HG02610 (cell line): ENCODE data around the gene CISTR.
"Not testable (repeated sequence)": the region's sequence is repeated elsewhere in the genome, so short reads cannot be mapped to it uniquely, and the experiment has no call there.

ENCODE experiments used
- ATAC-seq: cut with Tn5 transposase; IDR thresholded peaks from one replicate; pipeline ENCODE4 v1.9.1; 2021; ENCODE audit warnings: mild to moderate bottlenecking, moderate library complexity; ENCODE audit not compliant: unreplicated experiment

CISTR gene

DNA sequence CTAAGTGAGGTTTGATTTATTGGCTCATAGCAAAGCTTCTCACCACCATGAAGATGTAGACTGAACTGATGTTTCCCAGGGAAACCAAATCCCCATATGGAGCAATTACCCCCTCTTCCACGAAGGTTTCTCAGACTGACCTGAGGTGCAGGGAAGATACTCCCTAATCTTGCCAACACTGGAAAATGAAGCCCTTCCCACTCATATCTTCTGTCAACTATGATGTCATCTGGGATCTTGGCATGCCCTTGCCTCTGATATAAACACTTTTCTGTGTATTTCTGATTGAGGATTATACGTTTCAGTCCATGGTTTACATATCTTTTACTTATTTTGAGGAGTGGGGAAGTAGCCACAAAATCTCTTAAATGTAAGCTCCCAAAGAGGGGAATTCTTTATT is 14.1 kb upstream of the CISTR start:
- no peak for ATAC-seq

DNA sequence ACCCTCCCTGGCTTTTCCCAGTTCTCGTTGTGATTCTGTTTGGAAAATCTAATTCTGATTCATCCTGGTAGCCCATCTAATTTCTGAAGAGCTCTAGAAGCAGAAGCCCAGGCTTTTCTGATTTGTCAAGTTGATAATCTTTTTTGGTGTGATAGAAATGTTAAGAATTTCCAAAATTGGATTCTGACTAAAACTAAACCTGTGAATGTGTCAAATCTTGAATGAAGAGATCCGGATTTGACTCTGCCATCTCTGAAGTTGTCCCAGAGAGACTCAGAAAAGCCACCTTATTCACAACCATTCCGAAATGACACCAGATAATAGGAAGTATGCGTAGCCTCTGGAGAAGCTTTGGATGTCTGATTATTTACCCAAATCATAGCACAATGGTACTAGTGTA is 12.8 kb upstream of the CISTR start:
- ATAC-seq, result no peak

DNA sequence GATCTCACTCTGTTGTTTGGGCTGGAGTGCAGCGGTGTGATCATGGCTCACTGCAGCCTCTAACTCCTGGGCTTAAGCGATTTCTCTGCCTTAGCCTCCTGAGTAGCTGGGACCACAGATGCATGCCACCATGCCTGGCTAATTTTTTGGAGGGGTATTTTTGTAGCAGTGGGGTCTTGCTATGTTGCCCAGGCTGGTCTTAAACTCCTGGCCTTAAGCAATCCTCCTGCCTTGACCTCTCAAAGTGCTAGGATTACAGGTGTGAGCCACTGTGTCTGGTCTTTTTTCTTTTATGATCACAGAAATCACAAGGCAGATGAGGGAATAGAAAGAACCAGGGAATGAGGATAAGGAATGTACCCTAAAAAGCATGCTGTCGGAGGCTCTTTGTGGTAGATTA is 11.0 kb upstream of the CISTR start:
- ATAC-seq, result not testable (repeated sequence)

DNA sequence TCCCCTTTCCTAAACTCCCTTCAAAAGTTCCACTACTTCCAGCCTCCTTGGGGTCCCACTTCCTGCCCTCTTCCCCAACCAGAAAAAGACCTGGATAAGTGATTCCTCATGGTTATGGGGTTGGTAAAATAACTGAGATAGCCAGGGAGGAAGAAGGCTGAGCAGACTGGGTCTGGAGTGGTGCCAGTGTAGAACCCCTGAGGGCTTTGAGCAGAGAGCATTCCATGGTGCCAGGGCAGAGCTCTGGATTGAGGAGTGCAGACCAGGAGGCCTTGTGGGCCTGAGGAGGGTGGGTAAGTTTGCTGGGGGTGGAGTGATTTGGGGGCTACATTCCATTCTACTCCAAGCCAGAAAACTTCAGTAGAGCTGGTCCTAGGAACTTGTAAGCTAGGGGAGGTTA is 9.5 kb upstream of the CISTR start:
- no peak for ATAC-seq

DNA sequence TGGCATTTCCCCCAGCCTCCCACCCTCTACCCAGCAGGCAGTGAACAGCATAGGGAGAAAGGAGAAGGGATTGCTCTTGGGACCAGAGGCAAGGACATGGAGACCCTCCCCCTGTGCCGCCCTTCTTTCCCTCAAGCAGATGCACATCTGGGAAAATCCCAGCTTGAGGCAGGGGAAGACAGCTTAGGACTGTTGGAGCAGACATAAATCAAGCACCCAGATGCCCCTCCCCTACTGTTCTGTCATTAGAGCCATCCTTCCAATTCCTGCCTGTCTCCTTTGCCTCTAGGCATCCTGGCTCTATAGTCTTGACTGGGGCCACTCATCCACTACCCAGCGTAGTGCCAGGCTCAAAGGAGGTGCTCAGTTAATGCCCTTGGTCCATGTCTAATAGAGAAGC is 7.5 kb upstream of the CISTR start:
- ATAC-seq, result no peak

DNA sequence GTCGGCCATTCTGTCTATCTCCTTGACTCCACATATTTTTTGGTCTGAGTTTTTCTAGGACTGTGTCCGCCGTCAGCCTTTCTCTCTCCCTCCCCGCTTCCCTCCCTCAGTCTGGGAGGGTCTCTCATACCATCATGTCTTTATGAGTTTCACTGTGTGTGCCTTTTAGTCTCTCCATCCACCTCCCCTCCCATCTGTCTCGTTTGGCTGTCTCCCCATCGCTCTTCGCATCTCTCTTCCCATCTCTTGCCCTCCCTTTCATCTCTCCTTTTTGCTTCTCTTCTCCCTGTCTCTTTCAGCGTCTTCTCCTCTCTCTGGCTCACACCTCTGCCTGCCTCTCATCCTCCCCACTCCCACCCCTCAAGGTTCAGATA is 6.9 kb upstream of the CISTR start:
- ATAC-seq, result no peak

DNA sequence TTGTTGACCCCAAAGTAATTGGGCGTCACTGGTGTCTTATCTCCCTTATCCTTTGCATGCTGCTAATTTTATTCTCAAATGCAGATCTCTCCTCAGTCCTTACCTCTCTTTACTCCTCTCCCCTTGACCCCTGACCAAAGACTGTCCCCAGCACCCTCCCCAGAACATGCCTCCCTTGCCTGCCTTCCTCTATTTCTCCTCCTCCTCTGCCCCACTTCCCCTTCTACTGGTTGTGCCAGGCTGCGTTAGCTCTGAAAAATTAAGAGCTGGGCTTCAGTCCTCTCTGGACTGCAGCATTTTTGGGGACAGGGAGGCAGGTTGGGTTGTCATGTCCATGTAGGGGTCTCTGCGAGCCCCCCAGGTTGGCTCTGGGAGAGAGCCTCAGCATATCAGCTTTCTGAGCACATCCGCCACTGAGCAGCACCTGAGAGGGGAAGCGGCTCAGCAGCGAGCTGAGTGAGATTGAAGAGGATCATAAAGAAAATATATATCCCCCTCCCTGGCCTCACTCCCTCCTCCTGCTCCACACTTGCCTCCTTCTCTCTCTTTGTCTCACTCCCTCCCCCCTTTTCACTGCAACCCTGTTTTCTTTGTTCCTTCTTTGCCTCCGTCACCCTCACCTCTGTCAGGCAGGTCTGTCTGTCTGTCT is 6.4 kb upstream of the CISTR start:
- no peak for ATAC-seq

DNA sequence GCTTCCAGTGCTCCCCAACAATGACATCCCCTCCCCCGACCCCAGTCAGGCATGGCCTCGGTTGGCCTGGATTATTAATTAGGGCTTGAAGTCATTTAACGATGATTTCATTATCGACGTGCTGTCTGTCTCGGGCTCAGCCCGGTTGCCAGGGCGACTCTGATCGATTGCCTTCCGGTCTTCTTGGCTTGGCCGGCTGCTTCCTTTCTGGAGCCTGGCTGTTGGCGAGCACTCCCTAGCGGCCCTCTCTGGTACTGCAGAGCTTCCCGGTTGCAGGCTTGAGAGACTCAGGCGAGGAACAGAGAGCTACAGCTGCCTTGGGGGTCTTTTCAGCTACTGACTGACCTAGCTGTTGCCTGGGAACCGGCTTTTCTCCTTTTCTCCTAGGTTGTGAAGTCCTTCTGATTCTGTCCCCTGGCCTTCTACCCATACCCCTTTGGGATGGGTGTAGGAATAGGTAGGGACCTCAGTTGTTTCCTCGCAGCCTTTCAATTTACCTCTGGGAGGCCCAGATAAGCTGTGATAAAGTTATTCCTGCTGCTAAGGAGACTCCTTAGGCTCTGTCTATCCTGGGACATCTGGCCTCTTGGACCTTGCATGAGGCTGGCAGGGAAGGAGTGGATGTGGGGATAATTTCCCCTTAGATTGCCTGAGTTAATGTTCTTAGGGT is 5.5 kb upstream of the CISTR start:
- peak; percentile 57 for ATAC-seq

DNA sequence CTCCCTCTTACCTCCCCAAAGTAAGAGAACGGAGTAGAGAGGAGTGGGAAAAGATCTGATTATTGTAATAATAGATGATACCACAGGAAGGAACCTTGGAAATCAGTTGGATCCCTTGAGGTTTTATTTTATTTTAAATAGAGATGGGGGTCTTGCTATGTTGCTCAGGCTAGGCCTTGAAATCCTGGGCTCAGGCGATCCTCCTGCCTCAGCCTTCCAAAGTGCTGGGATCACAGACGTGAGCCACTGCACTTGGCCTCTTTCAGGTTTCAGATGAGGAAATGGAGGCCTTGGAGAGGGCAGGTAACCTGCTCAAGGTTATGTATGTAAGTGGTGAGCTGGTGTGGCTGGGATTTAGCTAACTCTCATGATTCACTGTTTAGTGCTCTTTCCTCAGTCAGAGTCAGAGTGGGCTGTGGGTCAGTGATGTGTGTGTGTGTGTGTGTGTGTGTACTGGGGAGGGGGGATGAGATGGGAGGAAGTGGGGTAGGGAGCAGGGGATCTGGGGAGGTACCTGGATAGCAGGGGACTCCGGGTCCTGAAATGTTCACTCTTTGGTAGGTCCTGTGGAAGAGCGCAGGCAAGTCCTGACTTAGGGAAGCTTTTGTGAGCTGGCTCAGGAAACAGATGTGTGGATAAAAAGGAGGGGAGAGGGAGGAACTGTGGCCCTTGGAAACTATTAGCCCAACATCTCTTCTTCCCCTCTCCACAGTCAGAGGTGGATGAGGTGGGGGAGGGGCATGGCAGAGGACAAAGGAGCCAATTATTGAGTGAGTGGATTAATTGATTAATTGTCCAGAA is 4.7 kb upstream of the CISTR start:
- no peak for ATAC-seq

DNA sequence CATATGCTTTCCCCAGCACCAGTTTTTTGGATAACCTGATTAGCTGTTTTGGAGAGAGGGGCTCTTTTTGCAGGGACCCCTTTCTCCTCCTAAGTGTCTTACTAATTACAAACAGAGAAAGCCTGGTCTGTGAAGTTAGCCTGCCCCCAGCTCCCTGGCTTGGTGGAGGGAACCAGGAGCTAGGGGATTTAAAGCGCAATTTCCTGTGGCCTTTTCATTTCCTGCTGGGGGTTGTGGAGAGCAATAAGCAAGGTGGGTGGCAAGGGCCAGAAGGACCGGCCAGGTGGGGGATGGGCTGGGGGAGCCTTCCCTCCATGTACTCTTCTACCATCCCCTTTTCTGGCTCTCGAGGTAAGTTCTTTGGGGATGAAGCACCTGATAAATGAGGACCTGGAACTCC is 4.1 kb upstream of the CISTR start:
- ATAC-seq, result no peak

DNA sequence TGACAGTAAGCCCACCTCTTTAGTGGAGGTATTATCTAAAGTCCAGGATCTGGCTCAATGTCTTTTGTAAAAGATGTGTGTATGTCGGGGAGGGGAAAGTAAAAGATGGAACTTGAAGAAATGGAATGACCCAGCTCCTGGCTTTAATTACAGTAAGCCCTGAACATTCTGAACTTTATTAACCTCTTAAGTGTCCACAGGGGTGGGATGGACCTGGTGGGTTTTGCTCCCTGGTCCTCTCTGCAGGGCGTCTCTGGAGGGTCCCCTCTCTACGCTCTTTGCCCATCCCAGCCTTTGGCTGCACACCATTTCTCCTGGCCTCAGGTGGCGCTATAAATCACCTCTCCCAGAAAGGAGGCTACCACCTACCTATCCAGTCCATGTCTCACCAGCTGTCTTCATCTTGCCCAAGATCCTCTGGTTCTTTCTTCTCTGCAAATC is 3.7 kb upstream of the CISTR start:
- no peak for ATAC-seq

DNA sequence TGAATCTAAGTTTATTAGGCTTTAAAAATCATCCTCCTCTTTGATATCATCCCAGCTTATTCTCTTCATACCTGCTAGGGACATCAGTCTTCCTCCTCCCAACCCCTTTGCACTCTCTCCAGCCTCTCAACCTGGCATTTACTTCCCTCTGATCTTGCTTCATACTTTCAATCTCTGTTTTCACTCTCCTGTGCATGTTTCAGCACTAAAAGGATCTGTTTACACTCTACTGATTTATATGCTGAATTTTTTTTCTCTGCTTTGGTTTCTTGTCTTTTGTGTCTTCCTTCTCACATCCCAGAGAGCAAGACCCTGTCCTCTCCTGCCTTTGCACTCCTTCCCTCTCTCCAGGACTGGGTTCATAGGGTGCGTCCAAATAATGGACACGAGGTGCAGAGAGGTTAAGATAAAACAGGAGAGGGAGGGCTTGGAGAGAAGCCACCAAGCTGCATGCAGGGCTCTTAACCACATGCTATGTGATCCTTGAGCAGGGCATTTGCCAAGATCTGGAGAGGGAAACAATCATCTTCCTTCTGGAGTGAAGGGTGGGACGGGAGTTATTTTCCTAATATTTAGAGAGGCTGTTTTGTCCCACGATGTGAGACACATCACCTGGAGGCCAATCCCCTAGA is 3.0 kb upstream of the CISTR start:
- ATAC-seq, result no peak

DNA sequence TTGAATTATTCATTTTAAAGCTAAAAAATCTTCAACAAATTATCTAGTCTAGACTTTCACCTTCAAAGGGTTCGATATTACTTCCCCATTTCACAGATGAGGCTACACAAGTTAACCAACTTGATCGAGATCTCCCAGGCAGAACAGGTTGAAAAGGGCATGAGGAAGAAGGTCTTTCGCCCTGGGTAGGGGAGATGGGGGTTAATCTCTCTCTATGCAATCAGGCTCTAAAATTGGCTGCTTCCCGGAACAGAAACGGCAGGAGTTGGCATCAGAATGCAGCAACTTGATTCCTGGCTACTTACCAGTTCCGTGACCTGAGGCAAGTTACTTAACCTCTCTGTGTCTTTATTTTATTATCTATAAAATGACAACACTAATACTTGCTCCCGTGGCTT is 2.4 kb upstream of the CISTR start:
- ATAC-seq, result no peak

DNA sequence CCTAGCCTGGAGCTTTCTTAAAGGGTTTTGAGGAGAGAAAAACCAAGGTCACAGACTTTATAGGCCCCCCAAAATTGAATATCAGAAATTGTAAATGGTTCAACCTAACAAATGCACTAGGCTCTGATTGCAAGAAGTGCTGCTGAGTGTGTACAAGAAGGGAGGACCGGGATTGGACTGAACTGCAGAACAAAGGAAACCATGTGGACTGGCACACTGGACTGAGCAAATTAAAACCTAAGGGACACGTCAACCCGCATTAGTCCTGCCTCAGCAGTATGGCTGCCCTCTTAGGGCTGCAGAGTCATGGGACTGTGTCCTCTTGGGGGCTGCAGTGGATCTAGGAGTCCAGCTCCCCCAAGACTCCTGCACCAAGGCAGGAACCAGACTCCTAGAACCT is 842 bp upstream of the CISTR start:
- no peak for ATAC-seq

DNA sequence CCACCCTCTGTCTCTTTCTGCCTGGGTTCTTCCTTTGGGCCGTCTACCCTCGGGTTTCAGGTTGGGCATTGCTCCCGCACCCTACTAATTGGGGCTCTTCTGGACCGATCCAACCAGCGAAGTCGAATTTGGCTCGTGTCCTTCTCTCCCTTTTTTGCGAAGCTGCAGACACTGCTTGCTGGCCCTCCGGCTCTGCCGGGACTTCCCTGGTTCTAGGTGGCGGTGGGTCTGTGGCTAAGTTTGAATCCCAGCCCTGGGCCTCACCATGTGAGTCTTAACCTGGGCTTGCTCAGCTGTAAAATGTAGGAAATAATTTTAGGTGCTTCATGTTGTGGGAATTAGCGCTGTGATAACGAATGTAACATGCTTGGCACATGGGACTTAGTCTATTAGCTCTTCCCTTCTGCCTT is 418 bp upstream of the CISTR start:
- no peak for ATAC-seq

DNA sequence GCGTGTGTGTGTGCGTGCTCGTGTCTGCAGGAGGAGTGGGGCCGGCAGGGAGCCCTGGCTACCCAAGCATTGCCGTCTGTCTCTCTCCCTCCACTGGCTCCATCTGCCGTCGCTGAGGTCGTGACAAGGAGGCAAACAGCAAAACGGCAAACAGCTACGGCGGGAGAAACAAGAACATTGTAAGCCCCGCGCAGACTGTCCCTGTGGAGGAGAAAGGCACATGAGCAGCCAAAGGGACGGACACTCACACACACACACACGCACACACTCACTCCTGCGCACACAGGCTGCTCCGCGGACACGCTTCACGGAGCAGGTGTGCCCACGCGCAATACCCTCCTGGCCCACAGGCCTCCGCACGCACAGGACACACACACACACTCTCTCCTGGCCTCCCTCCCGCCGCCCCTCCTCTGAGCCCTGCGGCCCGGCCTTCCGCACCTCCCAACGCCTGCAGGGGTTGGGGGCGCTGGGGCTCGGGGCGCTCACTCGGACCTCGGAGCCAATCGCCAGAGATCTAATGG is 905 bp downstream of the CISTR start:
- ATAC-seq, result no peak

DNA sequence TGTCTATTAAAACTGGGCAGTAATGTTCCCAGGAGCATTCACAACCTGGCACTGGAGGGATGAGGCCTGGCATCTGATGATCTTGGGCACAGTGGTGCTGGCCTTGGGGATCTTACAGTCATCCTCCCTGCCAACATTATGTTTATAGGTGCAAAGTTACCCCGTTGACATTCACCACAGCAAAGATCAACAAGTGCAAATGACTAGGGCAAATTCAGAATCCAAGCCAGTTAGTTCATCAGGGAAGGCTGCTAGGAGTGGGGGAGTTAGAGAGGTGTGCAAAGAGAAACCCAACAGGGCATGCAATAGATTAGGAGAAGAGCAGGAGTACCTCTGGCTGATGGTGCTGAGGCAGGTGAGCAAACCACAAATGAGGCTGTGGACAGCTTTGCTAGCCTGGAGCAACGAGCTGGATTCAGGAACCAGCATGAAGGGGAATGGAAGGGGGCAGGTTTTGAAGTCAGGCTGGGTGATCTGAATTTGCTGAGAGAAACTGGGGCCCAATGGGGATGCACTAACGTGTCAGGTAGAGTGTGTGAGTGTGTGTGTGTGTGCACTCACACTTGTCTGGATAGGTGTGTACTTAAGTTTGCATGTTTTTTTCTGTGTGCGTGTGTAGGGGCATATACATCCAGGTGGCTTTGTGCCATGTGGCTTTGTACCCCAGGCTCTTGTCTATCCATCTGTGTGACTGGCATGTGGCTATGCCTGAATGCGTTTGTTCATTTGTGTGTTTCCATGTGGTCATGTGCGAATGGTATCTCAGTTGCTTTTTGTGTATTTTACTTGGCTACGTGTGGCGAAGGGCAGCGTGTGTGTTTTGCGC is 1.6 kb downstream of the CISTR start:
- no peak for ATAC-seq

DNA sequence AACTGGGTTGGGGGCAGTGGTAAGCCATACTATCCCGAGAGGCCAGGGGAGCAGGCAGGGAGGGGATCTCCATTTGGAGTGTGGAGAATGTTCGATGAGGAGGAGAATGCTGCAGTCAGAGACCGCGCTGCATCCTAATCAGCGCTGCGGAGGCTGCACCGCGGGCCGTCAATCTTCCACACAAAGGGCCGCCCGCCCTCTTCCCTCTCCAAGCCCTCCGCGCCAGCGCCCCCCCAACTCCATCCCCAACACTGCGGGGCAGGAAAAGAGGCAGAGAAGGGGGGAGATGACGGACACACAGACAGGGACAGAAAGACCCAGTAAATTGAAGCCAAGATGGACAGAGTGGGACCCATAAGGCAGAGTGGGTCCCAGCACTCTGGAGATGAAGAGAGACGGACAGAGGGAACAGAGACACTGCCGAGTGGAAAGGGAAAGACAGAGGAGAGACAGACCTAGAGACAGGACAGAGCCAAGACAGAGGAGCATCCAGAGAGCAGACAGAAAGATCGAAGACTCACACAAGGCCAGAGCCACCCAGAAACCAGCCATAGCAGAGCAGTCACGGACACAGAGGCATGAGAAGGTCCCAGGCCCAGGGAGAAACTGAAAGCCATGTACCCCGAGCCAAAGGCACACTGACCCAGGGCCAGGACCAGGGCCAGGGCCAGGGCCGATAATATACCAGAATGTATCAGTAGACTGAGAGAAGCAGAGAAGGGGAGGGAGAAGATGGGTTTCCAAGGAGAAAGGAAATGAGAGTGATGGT is 3.5 kb downstream of the CISTR start:
- no peak for ATAC-seq

DNA sequence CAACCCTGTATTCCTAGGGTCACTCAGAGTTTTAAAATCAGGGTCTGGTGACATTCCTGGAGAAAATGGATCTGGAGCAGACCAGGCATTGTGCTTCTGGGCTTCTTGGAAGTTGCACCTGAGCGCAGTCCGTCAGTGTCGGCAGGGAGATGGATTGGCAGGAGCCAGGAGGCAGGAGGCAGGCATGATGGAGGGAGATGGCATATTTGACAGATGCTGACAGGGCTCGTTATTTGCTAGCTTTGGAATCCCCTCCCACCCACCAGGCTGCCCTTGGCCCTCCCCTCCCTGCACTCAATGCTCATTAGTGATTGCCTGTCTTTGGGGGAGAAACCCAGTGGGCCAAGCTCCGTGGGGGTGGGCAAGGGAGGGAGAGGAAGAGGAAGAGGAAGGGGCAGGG is 4.7 kb downstream of the CISTR start:
- no peak for ATAC-seq

DNA sequence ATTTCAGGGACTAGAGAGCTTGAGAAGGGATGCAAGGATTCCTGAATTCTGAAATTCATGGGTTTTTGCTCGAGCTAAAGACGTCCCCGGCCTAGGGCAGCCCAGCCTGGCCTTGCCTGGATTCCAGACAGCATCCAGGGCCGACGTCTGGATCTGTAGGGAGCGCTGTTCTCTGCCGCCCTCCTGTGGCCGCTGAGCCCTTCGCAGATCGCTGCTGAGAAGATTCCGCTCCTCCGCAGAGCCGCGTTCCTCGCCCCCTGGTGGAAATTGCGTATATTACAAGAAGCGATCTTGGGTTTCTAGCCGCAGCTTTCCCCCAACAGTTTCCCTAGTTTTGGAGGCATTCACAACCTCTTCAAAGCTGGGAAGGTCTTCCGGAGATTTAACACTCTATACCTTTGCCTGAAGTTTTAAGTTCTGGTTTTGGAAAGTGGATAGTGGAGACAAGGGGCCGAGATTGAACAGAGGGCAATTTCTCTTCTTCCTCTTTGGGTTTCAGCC is 5.1 kb downstream of the CISTR start:
- peak; percentile 38 for ATAC-seq
